ENCODE results near the gene NOTCH1. TPM values are rescaled to one million over a fixed set of nuclear protein-coding genes. Genes with fewer than 3 reads are reported as not detected.
A peak's percentile ranks its signal among the peaks of the same experiment; 100 is the strongest.
"Not testable (repeated sequence)": the region's sequence is repeated elsewhere in the genome, so short reads cannot be mapped to it uniquely, and the experiment has no call there.

Gene NOTCH1
- total and polyA plus RNA-seq, 2 donors, result 19.7 to 25.6 TPM

- no peaks in the 10 kb centered on the region for H3K4me1 ChIP-seq (ENCODE audit: insufficient read depth)
- 82% methylated on average over 19 of the region's 19 CpGs for WGBS
- no peak overlapping the region for H3K4me3 ChIP-seq (ENCODE audit: low read depth, low read length)
- no peak overlapping the region for H3K27ac ChIP-seq (ENCODE audit: low read depth)
- DNase-seq (ENCODE audit: extremely low spot score), result no peak
- no peaks in the 10 kb centered on the region for H3K36me3 ChIP-seq (ENCODE audit: insufficient read depth)
Measured at GRCh38 chr9:136563646-136564325, 17.9 kb upstream of the NOTCH1 start.

GRCh38 chr9:136562746-136563495, 17.1 kb upstream of the NOTCH1 start:
- H3K36me3 ChIP-seq (ENCODE audit: insufficient read depth), result no peaks in the 10 kb centered on the region
- DNase-seq (ENCODE audit: extremely low spot score), result no peak
- 81% methylated on average over 24 of the region's 24 CpGs for WGBS
- no peaks in the 10 kb centered on the region for H3K4me1 ChIP-seq (ENCODE audit: insufficient read depth)
- H3K27ac ChIP-seq (ENCODE audit: low read depth), result no peak overlapping the region
- H3K4me3 ChIP-seq (ENCODE audit: low read depth, low read length), result no peak overlapping the region

GRCh38 chr9:136561779-136562178, 15.9 kb upstream of the NOTCH1 start:
- no peak for DNase-seq (ENCODE audit: extremely low spot score)
- H3K27ac ChIP-seq (ENCODE audit: low read depth), result no peak overlapping the region
- no peak overlapping the region for H3K4me3 ChIP-seq (ENCODE audit: low read depth, low read length)
- H3K36me3 ChIP-seq (ENCODE audit: insufficient read depth), result no peaks in the 10 kb centered on the region
- 90% methylated on average over 23 of the region's 23 CpGs for WGBS
- H3K4me1 ChIP-seq (ENCODE audit: insufficient read depth), result no peaks in the 10 kb centered on the region

- WGBS, result 94% methylated on average over 3 of the region's 3 CpGs
- no peak for DNase-seq (ENCODE audit: extremely low spot score)
- H3K27ac ChIP-seq (ENCODE audit: low read depth), result no peak overlapping the region
- H3K36me3 ChIP-seq (ENCODE audit: insufficient read depth), result no peaks in the 10 kb centered on the region
- H3K4me3 ChIP-seq (ENCODE audit: low read depth, low read length), result no peak overlapping the region
- no peaks in the 10 kb centered on the region for H3K4me1 ChIP-seq (ENCODE audit: insufficient read depth)
Measured at GRCh38 chr9:136560586-136560985, 14.7 kb upstream of the NOTCH1 start.

GRCh38 chr9:136559371-136559770, 13.5 kb upstream of the NOTCH1 start:
- H3K36me3 ChIP-seq (ENCODE audit: insufficient read depth); H3K4me3 ChIP-seq (ENCODE audit: low read depth, low read length); H3K27ac ChIP-seq (ENCODE audit: low read depth); DNase-seq (ENCODE audit: extremely low spot score); H3K4me1 ChIP-seq (ENCODE audit: insufficient read depth): not testable (repeated sequence)
- over 99% methylated on average over 2 of the region's 2 CpGs for WGBS

GRCh38 chr9:136558846-136559245, 13.0 kb upstream of the NOTCH1 start:
- not testable (repeated sequence) for DNase-seq (ENCODE audit: extremely low spot score); H3K27ac ChIP-seq (ENCODE audit: low read depth); H3K4me3 ChIP-seq (ENCODE audit: low read depth, low read length); H3K36me3 ChIP-seq (ENCODE audit: insufficient read depth); H3K4me1 ChIP-seq (ENCODE audit: insufficient read depth)
- WGBS, result 87% methylated on average over 5 of the region's 5 CpGs

DNA sequence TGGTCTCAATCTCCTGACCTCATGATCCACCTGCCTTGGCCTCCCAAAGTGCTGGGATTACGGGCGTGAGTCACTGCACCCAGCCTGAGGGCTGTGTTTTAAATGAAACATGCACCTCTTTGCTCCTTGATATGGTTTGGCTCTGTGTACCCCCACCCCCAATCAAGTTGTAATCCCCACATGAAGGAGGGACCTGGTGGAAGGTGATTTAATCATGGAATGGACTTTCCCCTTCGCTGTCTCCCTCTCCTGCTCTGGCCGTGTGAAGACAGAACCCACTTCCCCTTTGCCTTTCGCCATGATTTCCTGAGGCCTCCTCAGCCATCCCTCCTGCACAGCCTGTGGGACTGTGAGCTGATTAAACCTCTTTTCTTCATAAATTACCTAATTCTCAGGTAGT, 12.5 kb upstream of the NOTCH1 start:
- Histone ChIP-seq H3K36me3 (ENCODE audit: insufficient read depth) (no peaks in the 10 kb centered on the region), H3K4me3 (ENCODE audit: low read depth, low read length) (no peak overlapping the region), H3K4me1 (ENCODE audit: insufficient read depth) (no peaks in the 10 kb centered on the region), H3K27ac (ENCODE audit: low read depth) (no peak overlapping the region)
- DNase-seq (ENCODE audit: extremely low spot score), result no peak
- WGBS, result 65% methylated on average over 5 of the region's 5 CpGs

GRCh38 chr9:136557036-136557435, 11.2 kb upstream of the NOTCH1 start:
- H3K27ac ChIP-seq (ENCODE audit: low read depth), result no peak overlapping the region
- no peaks in the 10 kb centered on the region for H3K4me1 ChIP-seq (ENCODE audit: insufficient read depth)
- 75% methylated on average over 10 of the region's 10 CpGs for WGBS
- H3K36me3 ChIP-seq (ENCODE audit: insufficient read depth), result no peaks in the 10 kb centered on the region
- no peak for DNase-seq (ENCODE audit: extremely low spot score)
- no peak overlapping the region for H3K4me3 ChIP-seq (ENCODE audit: low read depth, low read length)

DNA sequence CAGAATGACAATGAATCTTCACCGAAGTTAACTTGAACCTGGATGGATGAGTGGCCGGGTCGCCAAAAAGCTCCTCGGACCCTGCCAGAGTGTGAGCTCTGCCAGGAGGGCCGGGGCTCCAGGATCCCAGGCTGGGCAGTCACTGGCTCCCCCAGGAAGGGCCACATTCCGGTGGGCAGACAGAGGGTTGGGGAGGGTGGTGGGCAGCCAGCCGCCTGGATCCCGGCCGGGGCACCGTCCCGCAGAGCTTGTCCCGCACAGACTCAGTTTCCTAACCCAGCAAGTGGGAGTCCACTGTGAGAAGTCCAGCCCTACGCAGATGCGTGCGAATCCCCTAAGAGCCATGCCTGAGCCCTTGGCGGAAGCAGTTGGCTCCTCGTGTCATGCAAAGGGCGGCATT, 10.3 kb upstream of the NOTCH1 start:
- Histone ChIP-seq H3K4me3 (ENCODE audit: low read depth, low read length) (no peak overlapping the region), H3K36me3 (ENCODE audit: insufficient read depth) (no peaks in the 10 kb centered on the region), H3K4me1 (ENCODE audit: insufficient read depth) (no peaks in the 10 kb centered on the region), H3K27ac (ENCODE audit: low read depth) (no peak overlapping the region)
- WGBS, result 88% methylated on average over 18 of the region's 18 CpGs
- no peak for DNase-seq (ENCODE audit: extremely low spot score)

DNA sequence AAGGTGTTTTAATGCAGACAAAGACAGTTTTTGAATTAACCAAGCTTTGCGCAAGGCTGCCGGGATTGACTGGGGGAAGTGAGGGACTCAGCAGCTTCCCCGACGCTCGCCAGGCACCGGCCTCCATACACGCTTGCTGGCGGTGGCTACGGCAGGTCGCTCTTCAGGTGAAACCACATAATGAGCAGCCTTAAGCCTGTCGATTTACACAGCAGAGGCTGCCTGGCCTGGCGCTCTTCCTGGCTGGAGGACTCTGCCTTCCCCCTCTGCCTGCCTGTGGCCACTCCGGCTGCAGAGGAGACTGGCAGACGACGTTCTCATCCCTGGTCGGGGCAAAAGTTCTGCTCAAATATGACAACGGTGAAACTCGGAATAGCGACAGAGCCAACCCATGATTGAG, 9.0 kb upstream of the NOTCH1 start:
- 83% methylated on average over 19 of the region's 19 CpGs for WGBS
- no peaks in the 10 kb centered on the region for H3K36me3 ChIP-seq (ENCODE audit: insufficient read depth)
- DNase-seq (ENCODE audit: extremely low spot score), result no peak
- H3K4me3 ChIP-seq (ENCODE audit: low read depth, low read length), result no peak overlapping the region
- no peaks in the 10 kb centered on the region for H3K4me1 ChIP-seq (ENCODE audit: insufficient read depth)
- no peak overlapping the region for H3K27ac ChIP-seq (ENCODE audit: low read depth)

DNA sequence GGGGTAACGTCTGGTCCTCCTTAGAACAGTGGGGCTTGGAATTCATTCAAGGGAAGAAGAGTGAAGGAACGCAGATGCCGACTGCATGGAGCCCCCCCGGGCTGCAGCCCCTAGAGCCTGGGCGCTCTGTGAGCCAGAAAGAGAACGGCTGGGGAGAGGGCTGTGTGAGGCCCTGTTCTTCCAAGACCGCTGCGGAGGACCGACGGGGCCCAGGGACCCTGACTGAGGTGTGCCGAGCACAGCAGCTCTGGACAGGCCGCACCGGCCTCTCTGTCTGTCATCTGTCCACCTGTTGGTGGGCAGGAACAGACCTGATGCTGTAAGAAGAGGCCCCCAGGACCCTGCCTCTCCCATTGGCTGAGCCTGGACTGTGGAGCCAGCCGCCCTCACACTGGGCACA, 7.7 kb upstream of the NOTCH1 start:
- no peak overlapping the region for H3K4me3 ChIP-seq (ENCODE audit: low read depth, low read length)
- no peaks in the 10 kb centered on the region for H3K36me3 ChIP-seq (ENCODE audit: insufficient read depth)
- no peaks in the 10 kb centered on the region for H3K4me1 ChIP-seq (ENCODE audit: insufficient read depth)
- 77% methylated on average over 14 of the region's 14 CpGs for WGBS
- no peak overlapping the region for H3K27ac ChIP-seq (ENCODE audit: low read depth)
- DNase-seq (ENCODE audit: extremely low spot score), result no peak

DNA sequence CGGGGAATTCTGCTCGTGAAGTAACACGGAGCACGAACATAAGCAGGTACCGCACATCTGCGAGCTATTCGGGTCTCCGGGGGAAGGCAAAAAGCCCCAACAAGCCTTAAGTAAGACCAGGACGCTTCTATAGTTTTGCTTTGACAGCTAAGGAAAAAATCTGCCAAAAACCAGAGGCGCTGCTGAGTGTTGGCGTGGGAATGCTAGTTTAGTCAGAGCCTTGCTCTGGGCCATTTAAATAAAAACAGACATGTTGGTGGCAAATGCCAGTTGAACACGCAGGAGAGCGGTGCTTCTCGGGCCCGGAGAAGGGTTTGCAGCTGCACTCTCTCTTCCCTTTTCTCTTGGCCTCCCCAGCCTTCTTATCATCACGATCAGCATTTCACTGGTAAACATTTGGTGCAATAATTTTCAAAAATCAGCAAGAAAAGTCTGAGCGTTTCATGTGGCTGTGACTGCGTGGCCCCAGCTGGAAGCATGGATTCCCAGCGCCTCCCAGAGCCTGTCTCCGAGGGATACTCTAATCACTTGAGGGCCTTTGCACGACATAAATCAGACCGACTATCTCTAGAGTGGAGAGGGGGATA, 6.4 kb upstream of the NOTCH1 start:
- 17% methylated on average over 22 of the region's 22 CpGs for WGBS
- Histone ChIP-seq H3K4me1 (ENCODE audit: insufficient read depth) (peaks cover 3% of the 10 kb centered on the region), H3K36me3 (ENCODE audit: insufficient read depth) (no peaks in the 10 kb centered on the region), H3K4me3 (ENCODE audit: low read depth, low read length) (no peak overlapping the region), H3K27ac (ENCODE audit: low read depth) (peak overlapping the region; percentile 85)
- DNase-seq (ENCODE audit: extremely low spot score), result no peak

- no peaks in the 10 kb centered on the region for H3K36me3 ChIP-seq (ENCODE audit: insufficient read depth)
- DNase-seq (ENCODE audit: extremely low spot score), result no peak
- H3K27ac ChIP-seq (ENCODE audit: low read depth), result peak overlapping the region; percentile 85
- H3K4me3 ChIP-seq (ENCODE audit: low read depth, low read length), result peak overlapping the region; percentile 3
- WGBS, result 15% methylated on average over 22 of the region's 22 CpGs
- peaks cover 3% of the 10 kb centered on the region for H3K4me1 ChIP-seq (ENCODE audit: insufficient read depth)
Measured at GRCh38 chr9:136551401-136552116, 5.7 kb upstream of the NOTCH1 start.

Measured in urinary bladder (tissue), 4 donors.